Activated CD4-positive, alpha-beta T cell treated with anti-CD3 and anti-CD28 coated beads, Interleukin-2, amount 50 U/mL, for 4 hours (primary cell): ENCODE measurements around the gene MACROD2.

Experiments
- DNase-seq, 2 experiments: peaks; one replicate each; pipeline ENCODE4 v3.0.0-alpha.2; 2020

The MACROD2 gene

DNA sequence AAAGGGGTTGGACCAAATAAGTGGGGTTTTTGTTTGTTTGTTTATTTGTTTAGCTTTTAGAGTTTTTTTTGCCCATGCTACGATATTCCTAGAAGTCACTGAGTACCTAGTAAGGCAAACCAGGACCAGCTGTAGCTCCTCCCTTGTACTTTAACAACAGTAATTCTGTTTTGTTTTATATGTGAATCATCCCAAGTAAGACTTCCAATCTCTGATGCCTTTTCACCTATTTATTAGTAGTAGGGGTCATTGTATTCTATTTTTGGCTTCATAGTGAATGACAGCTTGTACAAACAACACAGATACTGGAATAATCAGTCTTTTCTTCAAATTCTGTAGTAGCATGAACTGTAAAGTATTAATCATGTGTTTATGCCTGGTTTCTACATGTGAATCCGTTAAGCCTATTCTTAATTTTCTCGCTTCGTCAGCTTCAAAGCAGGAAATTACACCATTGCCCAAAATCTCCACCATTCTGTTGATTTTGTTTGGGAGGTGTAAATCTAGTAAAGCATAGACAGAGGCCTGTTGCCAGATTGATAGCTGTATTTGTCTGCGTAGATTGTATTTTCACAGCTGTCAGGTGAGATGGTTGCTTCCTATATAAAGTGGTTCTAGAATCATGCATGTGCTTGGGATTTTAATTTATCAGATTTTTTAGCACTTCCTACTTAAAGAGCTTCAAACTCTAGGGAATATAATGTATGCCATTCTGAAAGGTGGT is 493.6 kb downstream of the MACROD2 start:
- DNase-seq, result no peak

DNA sequence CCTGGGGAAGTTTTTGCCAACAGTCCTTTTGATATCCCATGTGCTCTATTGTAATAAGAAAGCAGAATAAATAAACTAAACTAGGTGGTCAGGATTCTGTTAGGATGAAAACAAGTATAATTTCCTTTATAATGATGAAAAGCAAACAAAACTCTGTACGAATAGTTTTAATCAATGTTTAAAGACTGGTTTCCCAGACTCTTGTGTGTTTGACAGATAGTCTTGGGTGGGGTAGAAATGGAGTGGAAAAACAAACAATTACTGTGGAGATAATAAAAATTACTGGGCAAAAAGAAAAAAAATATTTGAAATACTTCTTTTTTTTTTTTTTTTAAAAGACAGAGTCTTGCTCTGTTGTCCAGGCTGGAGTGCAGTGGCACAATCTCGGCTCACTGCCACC is 494.2 kb downstream of the MACROD2 start:
- DNase-seq, result no peak

DNA sequence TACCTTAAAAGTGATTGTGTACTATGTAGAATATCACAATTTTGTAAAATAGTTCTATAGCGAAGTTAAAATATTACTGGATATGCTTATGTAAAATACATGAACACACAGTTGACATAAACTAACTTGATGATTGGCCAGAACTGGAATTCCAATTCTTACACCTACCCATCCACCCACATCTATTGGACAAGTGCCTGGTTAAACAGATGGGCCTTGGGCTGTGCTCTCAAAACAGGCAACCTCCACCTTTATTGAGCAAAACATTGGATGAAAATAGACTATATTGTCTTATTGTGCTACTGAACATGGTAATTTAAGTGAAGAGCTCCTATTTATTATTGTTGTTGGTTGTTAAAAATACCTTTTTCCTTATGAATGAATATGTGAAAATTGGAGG is 496.1 kb downstream of the MACROD2 start:
- DNase-seq, result no peak

DNA sequence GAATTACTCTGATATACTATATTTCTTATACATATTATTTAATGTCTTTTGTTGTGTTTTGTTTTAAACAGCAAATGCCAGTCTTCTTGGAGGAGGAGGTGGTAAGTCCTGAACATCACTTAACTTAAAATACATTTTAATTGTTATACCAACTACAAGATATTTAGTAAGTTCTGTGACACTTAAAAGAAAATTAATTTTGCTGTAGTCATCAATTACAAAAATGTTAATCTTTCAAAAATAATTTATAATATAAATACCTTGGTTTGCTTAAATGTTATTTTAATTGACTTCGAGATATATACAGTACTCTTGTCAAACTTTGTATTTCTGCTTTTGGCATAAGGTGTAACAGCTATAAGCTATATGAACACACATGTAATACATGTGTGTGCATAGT is 498.1 kb downstream of the MACROD2 start:
- no peak for DNase-seq

- DNase-seq, result no peak
Measured at GRCh38 chr20:14494355-14494754, 499.0 kb downstream of the MACROD2 start.

DNA sequence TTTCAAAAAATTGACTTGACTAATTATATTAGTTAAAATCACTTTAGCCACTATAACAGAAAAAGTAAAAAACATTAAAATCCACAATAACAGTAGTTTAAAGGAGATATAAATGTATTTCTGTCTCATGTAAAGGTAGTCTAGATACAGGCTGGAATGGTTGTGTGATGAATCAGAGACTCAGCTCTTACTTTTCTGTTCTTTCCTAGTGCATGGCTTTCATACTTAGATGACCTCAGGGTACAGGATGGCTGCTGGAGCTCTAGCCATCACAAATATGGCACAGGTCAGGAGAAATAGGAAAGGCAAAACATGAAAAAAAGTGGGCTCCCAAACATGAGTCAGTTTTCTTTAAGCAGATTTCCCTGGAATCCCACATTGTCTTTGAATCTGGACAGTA is 499.8 kb downstream of the MACROD2 start:
- DNase-seq, result no peak

DNA sequence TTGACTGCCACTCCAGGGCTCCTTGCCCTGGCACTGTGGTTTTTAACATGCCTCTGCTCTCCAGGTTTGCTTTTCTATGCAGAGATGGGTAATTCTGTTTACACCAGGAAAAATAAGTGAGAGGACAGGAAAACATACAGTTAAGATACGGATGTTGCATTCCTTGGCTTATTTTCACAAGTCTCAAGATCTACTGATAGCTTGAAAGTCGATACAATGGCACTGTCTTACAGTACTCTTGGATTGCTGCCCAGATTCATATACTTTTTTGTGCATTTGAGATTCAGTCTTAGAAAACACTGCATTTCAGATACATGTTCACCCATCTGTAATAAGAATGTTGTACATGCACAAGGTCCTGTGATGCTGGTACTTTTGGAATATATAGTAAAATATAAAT is 501.7 kb downstream of the MACROD2 start:
- DNase-seq, result no peak

- no peak for DNase-seq
Measured at GRCh38 chr20:14498772-14499171, 503.5 kb downstream of the MACROD2 start.

DNA sequence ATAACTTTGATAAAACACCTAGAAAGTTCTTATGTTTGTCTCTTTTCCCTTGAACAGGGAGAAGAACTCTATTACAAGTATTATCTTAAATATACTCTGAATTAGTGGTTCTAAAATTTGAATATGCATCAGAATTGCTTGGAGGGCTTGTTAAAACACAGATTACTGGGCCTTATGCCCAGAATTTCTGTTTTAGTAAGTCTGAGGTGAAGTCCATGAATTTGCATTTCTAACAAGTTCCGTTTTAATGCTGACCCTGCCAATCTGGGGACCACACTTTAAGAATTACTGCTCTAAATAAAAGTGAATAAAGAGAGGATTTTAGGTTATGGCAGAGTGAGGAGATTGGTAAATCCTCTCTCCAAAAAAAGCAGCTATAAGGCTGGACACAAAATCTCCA is 510.2 kb downstream of the MACROD2 start:
- DNase-seq, result no peak

DNA sequence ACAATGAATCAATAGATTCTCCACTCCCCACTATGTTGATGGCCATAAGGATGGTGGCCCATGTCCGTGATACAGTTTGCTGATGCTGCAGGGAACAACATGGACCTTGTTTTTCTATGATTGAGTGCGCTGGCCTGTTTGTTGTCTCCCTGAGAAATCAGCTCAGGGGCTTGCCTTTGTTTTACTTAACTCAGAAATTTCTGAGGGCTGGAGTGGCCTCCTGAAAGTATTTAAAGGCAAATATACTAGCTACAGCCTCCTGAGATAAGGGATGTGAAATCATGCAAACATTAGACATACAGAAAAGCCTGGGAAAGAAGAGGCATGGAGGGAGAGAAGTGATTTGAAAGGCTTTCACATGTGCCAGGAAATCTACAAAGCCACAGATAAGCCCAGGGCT is 512.4 kb downstream of the MACROD2 start:
- DNase-seq, result no peak

DNA sequence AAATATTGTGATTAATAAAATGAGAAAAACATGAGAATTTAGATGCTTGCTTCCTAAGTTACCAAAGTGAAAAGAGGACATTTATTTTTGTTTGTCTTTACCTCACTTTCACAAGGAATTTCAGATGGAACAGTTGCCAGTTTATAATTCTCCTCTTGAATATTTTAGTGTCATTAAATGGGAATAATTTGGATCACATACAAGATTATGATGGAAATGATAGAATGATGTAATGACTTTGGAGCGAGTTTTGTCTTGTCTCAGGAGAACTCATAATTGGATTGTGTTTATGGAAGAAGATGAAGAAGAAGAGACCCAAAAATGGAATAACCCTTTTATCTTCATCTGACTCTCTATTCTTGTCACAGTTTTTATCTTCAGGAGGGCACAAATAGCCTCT is 515.0 kb downstream of the MACROD2 start:
- DNase-seq, result no peak

DNA sequence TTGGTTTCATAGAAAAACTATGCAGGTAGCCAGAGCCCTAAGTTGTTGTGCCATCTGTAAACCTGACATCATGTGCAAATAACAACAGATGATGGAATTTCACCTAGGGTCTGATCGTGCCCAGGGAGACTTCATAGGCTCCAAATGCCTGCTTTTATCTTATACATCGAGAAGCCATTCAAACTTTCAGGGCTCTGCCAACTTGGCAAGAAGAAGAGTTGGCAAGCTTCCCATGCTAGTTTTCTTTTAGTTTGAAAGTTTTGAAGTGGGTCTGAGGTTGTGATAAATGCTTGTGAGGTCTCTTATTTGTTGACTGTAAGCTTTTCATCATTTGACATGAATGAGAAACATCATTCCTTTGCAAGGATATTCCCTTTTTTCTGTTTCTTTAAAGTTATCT is 517.5 kb downstream of the MACROD2 start:
- no peak for DNase-seq

- no peak for DNase-seq
Measured at GRCh38 chr20:14518648-14519047, 523.3 kb downstream of the MACROD2 start.

GRCh38 chr20:14521016-14521415 is 525.7 kb downstream of the MACROD2 start:
- no peak for DNase-seq

- DNase-seq, result no peak
Measured at GRCh38 chr20:14521436-14521835, 526.1 kb downstream of the MACROD2 start.

DNA sequence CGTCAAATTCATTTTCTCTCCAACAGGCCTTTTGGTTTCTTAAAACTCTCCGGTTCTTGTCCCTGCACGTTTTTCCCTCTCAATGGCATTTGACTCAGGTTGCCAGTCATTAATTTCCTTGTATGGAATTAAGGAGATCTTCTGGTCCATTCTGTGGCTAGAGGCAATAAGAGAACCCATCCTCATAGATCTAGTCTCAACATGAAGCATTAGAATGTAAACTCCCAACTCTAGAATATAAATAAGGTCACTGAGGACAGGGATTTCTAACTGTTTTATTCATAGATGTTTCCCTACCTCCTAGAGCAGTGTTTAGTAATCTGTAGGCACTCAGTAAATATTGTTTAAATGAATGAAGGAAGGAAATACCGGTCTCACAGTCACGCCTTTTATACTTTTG is 527.3 kb downstream of the MACROD2 start:
- DNase-seq, result no peak

- DNase-seq, result no peak
Measured at GRCh38 chr20:14523090-14523489, 527.8 kb downstream of the MACROD2 start.

- no peak for DNase-seq
Measured at GRCh38 chr20:14525426-14525825, 530.1 kb downstream of the MACROD2 start.

GRCh38 chr20:14526891-14527290 is 531.6 kb downstream of the MACROD2 start:
- DNase-seq, result no peak

DNA sequence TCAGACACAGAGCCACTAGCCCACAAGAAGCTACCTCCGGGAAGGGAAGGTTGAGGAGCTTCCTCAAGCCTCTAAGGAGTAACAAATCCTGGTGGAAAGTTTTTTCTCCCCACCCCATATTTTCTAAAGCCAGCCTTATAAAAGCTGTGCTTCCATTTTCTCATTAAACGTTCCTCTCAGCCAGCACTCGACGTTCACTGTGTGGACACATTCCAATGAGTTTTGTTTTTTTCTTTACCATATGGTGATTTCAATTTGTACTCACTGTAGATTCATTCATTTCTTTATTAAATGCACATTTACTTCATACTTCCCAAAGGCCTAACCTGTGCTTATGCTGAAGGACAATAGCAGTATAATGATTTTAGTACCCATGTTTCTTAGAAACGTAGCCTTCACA is 536.5 kb downstream of the MACROD2 start:
- no peak for DNase-seq

GRCh38 chr20:14536738-14537137 is 541.4 kb downstream of the MACROD2 start:
- no peak for DNase-seq

GRCh38 chr20:14538433-14538832 is 543.1 kb downstream of the MACROD2 start:
- no peak for DNase-seq

DNA sequence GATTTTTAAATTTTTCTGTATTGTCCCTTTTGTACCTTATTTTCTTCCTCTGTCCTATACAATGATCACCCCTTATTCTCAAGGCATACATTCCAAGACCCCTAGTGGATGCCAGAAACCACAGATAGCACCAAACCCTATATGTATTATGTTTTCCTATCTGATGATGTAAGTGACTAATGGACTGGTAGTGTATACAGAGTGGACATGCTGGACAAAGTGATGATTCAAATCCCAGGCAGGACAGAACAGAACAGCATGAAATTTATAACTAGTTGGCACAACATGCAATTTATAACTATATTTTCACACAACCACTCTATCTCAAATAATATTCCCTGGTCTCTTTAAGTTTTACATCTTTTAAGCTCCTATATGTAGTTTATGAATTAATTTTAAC is 547.7 kb downstream of the MACROD2 start:
- no peak for DNase-seq

GRCh38 chr20:14544688-14545087 is 549.4 kb downstream of the MACROD2 start:
- DNase-seq, result no peak

- no peak for DNase-seq
Measured at GRCh38 chr20:14550655-14551054, 555.3 kb downstream of the MACROD2 start.
